AG04450 (cell line): ENCODE measurements around the gene GNB1L. TPM values are rescaled to one million over a fixed set of nuclear protein-coding genes. Genes with fewer than 3 reads are reported as not detected.

Experiments used
- CTCF ChIA-PET: fragments of 300-600, 350-600 bp; formaldehyde crosslinking; extraction: SDS; loops from one replicate; lab custom pipeline; 2022; ENCODE audit warnings: antibody characterized with exemption, inconsistent platforms; lab: Charles Lee
- POLR2A ChIA-PET: fragments of 350-600 bp; formaldehyde crosslinking; extraction: SDS; loops from one replicate; lab custom pipeline; 2021; ENCODE audit warnings: antibody characterized with exemption, inconsistent platforms; lab: Yijun Ruan, JAX
- DNase-seq: peaks from one replicate; pipeline ENCODE4 v3.0.0-alpha.2; 2011; ENCODE audit warnings: low read depth, low spot score
- H3K27ac ChIP-seq: one replicate; pipeline ENCODE4 v1.5.1; 2012; ENCODE audit warnings: low read depth, low read length, control low read depth
- H3K27me3 ChIP-seq: one replicate; pipeline ENCODE4 v1.6.0; 2012; ENCODE audit warnings: low read length; ENCODE audit not compliant: control insufficient read depth, insufficient read depth
- H3K4me3 ChIP-seq: 2 replicates; pipeline ENCODE4 v1.5.1; 2011; ENCODE audit warnings: mild to moderate bottlenecking, low read depth, low read length, control low read depth
- H3K9me3 ChIP-seq: 2 replicates; pipeline ENCODE4 v1.5.1; 2012; ENCODE audit warnings: low read length; ENCODE audit not compliant: control insufficient read depth, insufficient read depth
- CTCF ChIP-seq: IDR thresholded peaks from 2 replicates; pipeline ENCODE4 v1.5.1; 2011; ENCODE audit warnings: low read depth, low read length, control low read depth, inconsistent platforms
- polyA plus RNA-seq: library from polyadenylated mRNA; depleted of rRNA; stranded (reverse); fragments of >200 nt; gene quantifications from 2 replicates; pipeline ENCODE4 v1.2.3, GENCODE V29; 2011

The GNB1L gene
- polyA plus RNA-seq, 1 experiment: 1.3 TPM

GRCh38 chr22:19873960-19874306 is 19.3 kb upstream of the GNB1L start:
- POLR2A ChIA-PET: no interaction called here
- DNase-seq: no peak
- Histone ChIP-seq H3K4me3 (no peak overlapping the region), H3K9me3 (no peaks in the 10 kb centered on the region; the same call in 1 of the 2 replicates), H3K27me3 (no peaks in the 10 kb centered on the region), H3K27ac (no peak overlapping the region)
- TF ChIP-seq CTCF: no peak
- CTCF ChIA-PET: interaction anchor here (0.8 kb wide), 1 partner anchor 143 kb away, joined by 4 read pairs; no protein-coding TSS in a partner anchor

GRCh38 chr22:19873138-19873959 is 18.7 kb upstream of the GNB1L start:
- H3K9me3 ChIP-seq: no peaks in the 10 kb centered on the region; the same call in 1 of the 2 replicates
- CTCF ChIA-PET: no interaction called here
- TF ChIP-seq CTCF: no peak
- H3K4me3 ChIP-seq: no peak overlapping the region
- POLR2A ChIA-PET: no interaction called here
- DNase-seq: no peak
- H3K27ac ChIP-seq: no peak overlapping the region
- no peaks in the 10 kb centered on the region for H3K27me3 ChIP-seq

- no peak for DNase-seq
- ChIA-PET CTCF (no interaction called here), POLR2A (no interaction called here)
- Histone ChIP-seq H3K27ac (no peak overlapping the region), H3K9me3 (no peaks in the 10 kb centered on the region; the same call in 1 of the 2 replicates), H3K4me3 (no peak overlapping the region), H3K27me3 (no peaks in the 10 kb centered on the region)
- TF ChIP-seq CTCF: no peak
Observed at GRCh38 chr22:19872779-19873137, 18.1 kb upstream of the GNB1L start.

- Histone ChIP-seq H3K27ac (no peak overlapping the region), H3K27me3 (no peaks in the 10 kb centered on the region), H3K9me3 (no peaks in the 10 kb centered on the region; the same call in 1 of the 2 replicates), H3K4me3 (no peak overlapping the region)
- TF ChIP-seq CTCF: no peak
- ChIA-PET CTCF (no interaction called here), POLR2A (interaction anchor here (1.2 kb wide), 1 partner anchor 13 kb away, joined by 4 read pairs; no protein-coding TSS in a partner anchor)
- DNase-seq: no peak
Observed at GRCh38 chr22:19871845-19872778, 17.4 kb upstream of the GNB1L start.
